Breast epithelium (tissue), 4 donors: Measurements from ENCODE around the gene LRRC4C. TPM values are rescaled to one million over a fixed set of nuclear protein-coding genes. Genes with fewer than 3 reads are reported as not detected.

Source experiments
- DNase-seq, 2 donors: peaks; one replicate each; pipeline ENCODE4 v3.0.0-alpha.2; 2019; ENCODE audit warnings: low spot score in 2 of 2
- H3K27ac ChIP-seq, 2 donors: fragments of 200-600 bp; sonication (generic) in 1 of 2; one replicate each; pipeline ENCODE4 v1.5.1; 2016 to 2019; ENCODE audit warnings: mild to moderate bottlenecking in 1 of 2
- H3K27me3 ChIP-seq, 2 donors: fragments of 200-600 bp; sonication (generic) in 1 of 2; one replicate each; pipeline versions ENCODE4 v1.5.1 to v1.6.0; 2017 to 2019; ENCODE audit warnings: control low read depth in 1 of 2, mild to moderate bottlenecking in 1 of 2
- H3K36me3 ChIP-seq: fragments of 200-600 bp; one replicate; pipeline ENCODE4 v1.5.1; 2019
- H3K4me1 ChIP-seq, 2 donors: fragments of 200-600 bp; sonication (generic); one replicate each; pipeline ENCODE4 v1.5.1; 2016 to 2019; ENCODE audit warnings: control low read depth in 1 of 2
- H3K4me3 ChIP-seq, 3 donors: fragments of 200-600 bp; sonication (generic); 1 replicate in 2 of 3; 2 replicates in 1 of 3; pipeline ENCODE4 v1.5.1; 2016 to 2019; ENCODE audit warnings: mild to moderate bottlenecking in 3 of 3, moderate library complexity in 2 of 3
- H3K9me3 ChIP-seq, 2 donors: fragments of 200-600 bp; sonication (generic) in 1 of 2; one replicate each; pipeline ENCODE4 v1.5.1; 2016 to 2019; ENCODE audit warnings: control low read depth in 1 of 2
- POLR2A ChIP-seq: fragments of 450-650 bp; IDR thresholded peaks from one replicate; pipeline ENCODE4 v1.6.1; 2016; ENCODE audit warnings: antibody characterized with exemption, mild to moderate bottlenecking, moderate library complexity
- POLR2AphosphoS5 ChIP-seq, 3 donors: sonication (generic); formaldehyde crosslinking; IDR thresholded peaks; one replicate each; pipeline ENCODE4 v1.6.1; 2017; ENCODE audit warnings: antibody characterized with exemption in 3 of 3
- intact Hi-C: fragments of 100-400 bp; cut with DNase I; formaldehyde crosslinking; loops from one replicate; pipeline ENCODE4 v1.15.1; 2023; ENCODE audit warnings: low total_unique reads
- total RNA-seq, 3 donors: library from RNA; depleted of rRNA; stranded (reverse); fragments of >200 nt; gene quantifications; one replicate each; pipeline ENCODE4 v1.1.0, GENCODE V29; 2016
- TF ChIP-seq, protein P1 (sequence below), 3 donors: fragments of 450-650 bp; IDR thresholded peaks; one replicate each; pipeline ENCODE4 v1.5.1; 2016 to 2017; ENCODE audit warnings: antibody characterized with exemption in 3 of 3, mild to moderate bottlenecking in 3 of 3, moderate library complexity in 3 of 3

Gene LRRC4C
- total RNA-seq, 3 donors from 2014 or later: 2.9 to 15.4 (median 6.6) TPM

DNA sequence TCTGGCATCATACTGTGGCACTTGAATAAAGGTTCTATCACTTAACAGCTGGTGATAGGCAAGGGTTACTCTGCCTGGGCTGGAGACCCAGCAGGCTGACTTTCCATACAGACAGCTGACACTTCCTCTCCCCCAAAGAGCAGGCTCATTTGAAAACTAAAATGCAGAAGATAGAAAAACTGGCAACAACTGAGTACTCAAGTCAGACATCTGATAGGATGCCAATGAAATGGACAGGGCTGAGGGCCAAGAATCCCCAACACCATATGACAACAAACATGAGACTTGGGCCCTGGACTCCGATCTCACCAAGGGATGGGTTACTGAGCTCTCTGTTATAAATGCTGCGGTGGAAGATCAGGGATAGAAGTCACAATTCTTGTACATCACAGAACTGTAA lies 237.2 kb downstream of the LRRC4C start:
- H3K27ac ChIP-seq: no peak overlapping the region
- no peak for DNase-seq
- intact Hi-C loops: no loop called here
- H3K36me3 ChIP-seq: no peaks in the 10 kb centered on the region
- no peak overlapping the region for H3K4me3 ChIP-seq
- H3K4me1 ChIP-seq: no peaks in the 10 kb centered on the region
- no peaks in the 10 kb centered on the region for H3K27me3 ChIP-seq
- no peaks in the 10 kb centered on the region for H3K9me3 ChIP-seq
- TF ChIP-seq POLR2A (no peak), POLR2AphosphoS5 (IDR thresholded peaks at IDR 0.05) (no peak)
- TF ChIP-seq, protein P1, sequence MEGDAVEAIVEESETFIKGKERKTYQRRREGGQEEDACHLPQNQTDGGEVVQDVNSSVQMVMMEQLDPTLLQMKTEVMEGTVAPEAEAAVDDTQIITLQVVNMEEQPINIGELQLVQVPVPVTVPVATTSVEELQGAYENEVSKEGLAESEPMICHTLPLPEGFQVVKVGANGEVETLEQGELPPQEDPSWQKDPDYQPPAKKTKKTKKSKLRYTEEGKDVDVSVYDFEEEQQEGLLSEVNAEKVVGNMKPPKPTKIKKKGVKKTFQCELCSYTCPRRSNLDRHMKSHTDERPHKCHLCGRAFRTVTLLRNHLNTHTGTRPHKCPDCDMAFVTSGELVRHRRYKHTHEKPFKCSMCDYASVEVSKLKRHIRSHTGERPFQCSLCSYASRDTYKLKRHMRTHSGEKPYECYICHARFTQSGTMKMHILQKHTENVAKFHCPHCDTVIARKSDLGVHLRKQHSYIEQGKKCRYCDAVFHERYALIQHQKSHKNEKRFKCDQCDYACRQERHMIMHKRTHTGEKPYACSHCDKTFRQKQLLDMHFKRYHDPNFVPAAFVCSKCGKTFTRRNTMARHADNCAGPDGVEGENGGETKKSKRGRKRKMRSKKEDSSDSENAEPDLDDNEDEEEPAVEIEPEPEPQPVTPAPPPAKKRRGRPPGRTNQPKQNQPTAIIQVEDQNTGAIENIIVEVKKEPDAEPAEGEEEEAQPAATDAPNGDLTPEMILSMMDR (IDR thresholded peaks at IDR 0.05): no peak

DNA sequence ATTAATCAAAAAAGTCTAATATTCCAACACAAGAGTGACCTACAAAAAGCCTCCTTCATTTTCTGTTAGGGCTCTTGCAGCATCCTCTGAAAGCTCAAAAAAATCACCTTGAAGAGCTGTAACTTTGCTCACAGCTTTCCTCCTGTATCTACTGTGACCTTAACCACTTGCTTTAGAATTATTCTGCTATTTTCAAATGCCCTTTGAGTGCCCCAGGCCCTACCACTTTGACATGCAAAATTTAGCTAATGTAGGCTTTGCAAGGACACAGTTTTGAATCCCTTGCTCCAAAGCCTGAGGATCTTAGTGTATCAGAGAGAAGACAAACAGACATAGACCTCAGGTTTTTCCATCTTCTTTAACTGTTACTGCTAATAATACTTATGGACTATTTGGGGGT lies 253.1 kb downstream of the LRRC4C start:
- Histone ChIP-seq H3K4me1 (no peaks in the 10 kb centered on the region), H3K27ac (no peak overlapping the region), H3K27me3 (no peaks in the 10 kb centered on the region), H3K36me3 (no peaks in the 10 kb centered on the region), H3K4me3 (no peak overlapping the region), H3K9me3 (no peaks in the 10 kb centered on the region)
- TF ChIP-seq, protein P1 (IDR thresholded peaks at IDR 0.05): no peak
- TF ChIP-seq POLR2A (no peak), POLR2AphosphoS5 (IDR thresholded peaks at IDR 0.05) (no peak)
- intact Hi-C loops: no loop called here
- no peak for DNase-seq

DNA sequence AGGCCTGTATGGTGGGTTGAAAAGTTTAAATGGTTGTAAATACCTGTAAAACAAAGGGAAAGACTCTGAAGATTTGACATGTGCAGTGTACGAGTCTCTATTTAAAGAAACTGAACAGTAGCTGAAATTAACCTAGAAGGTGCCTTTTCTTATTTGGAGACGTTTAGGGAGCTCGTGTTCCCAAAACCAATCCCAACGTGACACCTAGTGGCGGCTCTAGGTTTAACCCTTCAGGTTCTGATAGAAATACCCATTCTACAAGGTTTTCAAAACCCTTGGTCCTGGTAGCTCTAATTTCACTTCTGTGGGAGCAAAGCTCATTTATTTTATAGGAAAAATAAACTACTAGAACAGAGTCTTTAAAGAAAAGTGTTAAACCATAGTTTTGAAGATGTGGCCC lies 258.3 kb downstream of the LRRC4C start:
- Histone ChIP-seq H3K36me3 (no peaks in the 10 kb centered on the region), H3K4me1 (no peaks in the 10 kb centered on the region), H3K27ac (no peak overlapping the region), H3K9me3 (no peaks in the 10 kb centered on the region), H3K27me3 (no peaks in the 10 kb centered on the region), H3K4me3 (no peak overlapping the region)
- TF ChIP-seq POLR2AphosphoS5 (IDR thresholded peaks at IDR 0.05): no peak
- TF ChIP-seq, protein P1 (IDR thresholded peaks at IDR 0.05): no peak
- TF ChIP-seq POLR2A: no peak
- intact Hi-C loops: no loop called here
- no peak for DNase-seq

DNA sequence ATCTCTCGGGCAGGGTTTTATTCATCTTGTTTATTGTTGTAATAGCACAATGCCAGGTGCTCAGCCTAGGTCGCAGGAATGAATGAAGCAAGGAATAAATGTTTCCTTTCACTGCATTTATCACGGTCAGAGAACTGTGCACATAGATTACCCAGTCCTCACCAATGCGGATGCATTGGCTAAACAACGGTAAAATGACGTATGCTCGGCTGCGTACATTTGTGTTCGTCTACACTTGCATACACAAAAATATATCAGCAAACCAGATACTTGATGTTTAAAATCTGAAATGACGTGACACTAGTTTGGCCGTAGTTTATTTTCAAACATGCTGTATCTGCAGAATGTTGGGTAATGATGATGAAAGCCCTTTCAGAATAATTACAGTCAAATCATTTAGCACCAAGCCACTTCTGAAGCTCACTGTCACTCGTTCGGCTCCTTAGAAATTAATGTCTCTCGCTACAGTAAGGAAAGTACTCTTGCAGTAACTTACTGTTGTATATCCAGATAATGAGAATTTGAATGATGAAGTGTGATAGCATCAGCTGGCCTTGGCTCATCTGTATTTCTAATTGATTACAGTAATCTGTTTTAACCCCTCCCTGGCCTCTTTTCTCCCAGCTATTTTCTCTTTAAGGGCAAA lies 268.9 kb downstream of the LRRC4C start:
- TF ChIP-seq POLR2A (no peak), POLR2AphosphoS5 (IDR thresholded peaks at IDR 0.05) (no peak)
- TF ChIP-seq, protein P1 (IDR thresholded peaks at IDR 0.05): no peak
- intact Hi-C loops: no loop called here

DNA sequence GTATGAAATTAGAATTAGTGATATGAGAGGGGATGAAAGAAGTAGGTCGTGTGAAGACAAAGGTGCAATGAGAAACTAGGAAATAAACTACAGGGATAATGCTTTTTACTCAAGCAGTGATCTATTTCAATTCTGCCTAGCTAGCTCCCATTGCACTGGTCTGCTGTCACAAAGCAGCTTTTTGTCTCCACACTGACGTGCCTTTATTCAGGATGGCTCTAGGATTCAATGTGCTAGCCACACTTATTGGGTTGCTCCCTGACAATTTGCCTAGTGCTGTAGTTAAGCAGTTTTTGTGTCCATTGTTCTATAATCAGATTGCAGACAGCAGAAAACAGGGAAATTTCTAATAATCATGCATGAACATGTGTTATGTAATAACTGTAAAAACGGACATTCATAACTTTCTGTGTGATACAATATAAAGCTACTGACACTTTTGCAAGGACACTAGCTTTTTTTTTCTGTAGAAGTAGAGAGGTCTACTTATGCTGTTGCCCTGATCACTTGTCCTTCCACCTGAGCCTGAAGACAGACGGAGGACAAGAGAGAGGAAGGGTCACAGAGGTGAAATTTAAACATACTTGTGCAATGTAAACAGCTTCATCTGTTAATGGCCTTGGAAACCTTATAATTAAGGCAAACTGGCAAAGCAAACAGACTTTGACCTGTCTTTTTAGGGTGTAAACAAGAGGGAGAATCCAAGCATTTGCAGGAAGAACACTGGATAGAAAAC lies 269.6 kb downstream of the LRRC4C start:
- DNase-seq: no peak
- Histone ChIP-seq H3K4me3 (no peak overlapping the region), H3K27ac (no peak overlapping the region), H3K36me3 (no peaks in the 10 kb centered on the region), H3K9me3 (peaks cover 0 to 12% of the 10 kb centered on the region in 2 donors), H3K4me1 (no peaks in the 10 kb centered on the region), H3K27me3 (no peaks in the 10 kb centered on the region)
- TF ChIP-seq POLR2AphosphoS5 (IDR thresholded peaks at IDR 0.05) (no peak), POLR2A (no peak)
- TF ChIP-seq, protein P1 (IDR thresholded peaks at IDR 0.05): no peak
- intact Hi-C loops: no loop called here

More for the DNA sequence above, 268.9 kb downstream of the LRRC4C start:
- Histone ChIP-seq H3K27me3 (no peaks in the 10 kb centered on the region), H3K27ac (no peak overlapping the region), H3K4me3 (no peak overlapping the region), H3K9me3 (peaks cover 0 to 12% of the 10 kb centered on the region in 2 donors), H3K4me1 (no peaks in the 10 kb centered on the region), H3K36me3 (no peaks in the 10 kb centered on the region)
- no peak for DNase-seq
